Measurements from ENCODE around the gene PRDM12.

Gene PRDM12

DNA sequence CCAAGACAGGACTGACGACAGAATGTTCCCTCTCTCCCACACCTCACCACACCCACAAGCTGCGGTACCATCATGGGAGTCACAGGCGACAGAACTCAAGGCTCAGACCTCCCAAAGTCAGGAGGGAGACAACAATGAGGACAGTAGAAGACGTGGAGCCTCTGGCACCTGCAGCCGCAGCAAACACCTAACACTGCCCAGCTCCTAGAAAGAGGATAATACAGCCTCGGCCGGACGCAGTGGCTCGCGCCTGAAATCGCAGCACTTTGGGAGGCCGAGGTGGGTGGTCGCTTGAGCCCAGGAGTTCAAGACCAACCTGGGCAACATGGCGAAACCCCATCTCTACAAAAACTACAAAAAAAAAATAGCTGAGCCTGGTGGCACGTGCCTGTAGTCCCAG is 13.2 kb upstream of the PRDM12 start:
- no peak for TF ChIP-seq CTCF (IDR thresholded peaks at IDR 0.05; ENCODE audit: insufficient read depth, low read depth, low read length, missing control alignments)
- no peak overlapping the region for H3K4me3 ChIP-seq (ENCODE audit: low read depth, low read length)
- DNase-seq (ENCODE audit: low read depth) = no peak

- no peak for TF ChIP-seq CTCF (IDR thresholded peaks at IDR 0.05; ENCODE audit: insufficient read depth, low read depth, low read length, missing control alignments)
- DNase-seq (ENCODE audit: low read depth) = no peak
- no peak overlapping the region for H3K4me3 ChIP-seq (ENCODE audit: low read depth, low read length)
Observed at GRCh38 chr9:130651752-130652151, 12.6 kb upstream of the PRDM12 start.

DNA sequence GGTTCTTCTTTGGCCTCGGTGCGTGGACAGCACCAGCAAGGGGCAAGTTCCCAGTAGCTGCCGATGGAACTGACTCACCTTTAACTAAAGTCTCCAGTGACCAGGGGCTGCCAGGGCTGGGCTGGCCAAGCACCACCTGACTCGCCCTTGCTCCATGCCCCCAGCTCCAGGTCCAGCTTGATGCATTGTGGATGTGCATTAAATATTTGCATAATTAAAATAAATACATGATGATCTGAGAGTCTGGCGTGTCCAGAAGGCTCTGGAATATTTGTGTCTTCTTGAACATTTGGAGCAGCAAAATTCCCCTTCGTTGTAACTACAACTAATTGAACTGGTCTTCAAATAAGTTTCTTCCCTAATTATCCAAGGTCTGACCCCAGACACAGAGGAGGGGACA is 9.5 kb upstream of the PRDM12 start:
- no peak for TF ChIP-seq CTCF (IDR thresholded peaks at IDR 0.05; ENCODE audit: insufficient read depth, low read depth, low read length, missing control alignments)
- no peak overlapping the region for H3K4me3 ChIP-seq (ENCODE audit: low read depth, low read length)
- DNase-seq (ENCODE audit: low read depth) = no peak

GRCh38 chr9:130658893-130659698 is 5.3 kb upstream of the PRDM12 start:
- no peak for TF ChIP-seq CTCF (IDR thresholded peaks at IDR 0.05; ENCODE audit: insufficient read depth, low read depth, low read length, missing control alignments)
- no peak overlapping the region for H3K4me3 ChIP-seq (ENCODE audit: low read depth, low read length)
- DNase-seq (ENCODE audit: low read depth) = no peak

DNA sequence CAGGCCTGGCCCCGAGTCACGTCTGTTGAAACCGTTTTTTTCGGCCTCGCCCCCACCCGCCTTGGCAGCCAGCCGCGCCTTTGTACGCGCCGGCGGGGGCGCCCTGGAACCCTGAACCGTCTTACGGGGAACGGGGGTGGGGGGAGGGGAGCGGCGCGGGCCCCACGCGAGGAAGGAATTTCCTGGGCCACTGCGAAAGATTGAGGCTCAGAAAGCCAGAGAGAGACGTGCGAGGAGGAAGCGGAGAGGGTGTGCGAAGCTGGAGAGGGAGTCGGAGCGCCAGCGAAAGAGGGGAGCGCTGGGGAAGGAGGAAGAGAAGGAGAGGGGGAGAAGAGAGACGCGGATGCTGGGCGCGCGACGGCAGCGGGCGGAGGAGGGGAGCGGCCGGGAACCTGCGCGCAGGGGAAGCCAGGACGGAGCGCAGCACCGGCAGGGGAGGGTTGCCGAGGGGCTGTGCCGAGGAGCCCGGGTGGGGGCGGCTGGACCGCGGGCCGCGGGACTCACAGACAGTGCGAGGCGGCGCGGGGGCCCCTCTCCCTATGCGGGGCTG is 4.6 kb upstream of the PRDM12 start:
- TF ChIP-seq CTCF (IDR thresholded peaks at IDR 0.05; ENCODE audit: insufficient read depth, low read depth, low read length, missing control alignments) = no peak
- no peak for DNase-seq (ENCODE audit: low read depth)
- H3K4me3 ChIP-seq (ENCODE audit: low read depth, low read length) = no peak overlapping the region

DNA sequence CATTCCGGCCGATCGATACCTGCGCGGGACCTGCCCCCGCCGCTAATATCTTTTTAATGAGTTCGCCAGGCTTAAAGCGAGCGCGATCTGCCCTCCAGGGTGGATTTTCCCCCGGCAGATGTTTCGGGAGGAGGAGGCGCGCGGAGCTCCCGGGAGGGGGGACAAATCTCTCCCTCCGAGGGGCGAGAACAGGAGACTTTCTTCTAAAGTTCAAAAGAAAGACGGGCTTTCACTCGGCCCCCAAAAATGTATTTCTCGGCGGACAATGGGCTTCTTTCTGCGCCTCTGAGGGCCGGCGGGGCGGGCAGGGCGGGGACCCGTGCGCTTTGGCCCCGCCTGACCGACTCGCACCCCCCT is 4.1 kb upstream of the PRDM12 start:
- no peak for DNase-seq (ENCODE audit: low read depth)
- no peak overlapping the region for H3K4me3 ChIP-seq (ENCODE audit: low read depth, low read length)
- TF ChIP-seq CTCF (IDR thresholded peaks at IDR 0.05; ENCODE audit: insufficient read depth, low read depth, low read length, missing control alignments) = no peak

All from GM12865 (cell line).